GM21360 (cell line): ENCODE results near the gene MZT2A.
"Not testable (repeated sequence)": the region's sequence is repeated elsewhere in the genome, so short reads cannot be mapped to it uniquely, and the experiment has no call there.

ENCODE experiments used
- ATAC-seq: cut with Tn5 transposase; IDR thresholded peaks from one replicate; pipeline ENCODE4 v1.9.1; 2021; ENCODE audit warnings: mild to moderate bottlenecking, moderate library complexity; ENCODE audit not compliant: unreplicated experiment

The MZT2A gene

DNA sequence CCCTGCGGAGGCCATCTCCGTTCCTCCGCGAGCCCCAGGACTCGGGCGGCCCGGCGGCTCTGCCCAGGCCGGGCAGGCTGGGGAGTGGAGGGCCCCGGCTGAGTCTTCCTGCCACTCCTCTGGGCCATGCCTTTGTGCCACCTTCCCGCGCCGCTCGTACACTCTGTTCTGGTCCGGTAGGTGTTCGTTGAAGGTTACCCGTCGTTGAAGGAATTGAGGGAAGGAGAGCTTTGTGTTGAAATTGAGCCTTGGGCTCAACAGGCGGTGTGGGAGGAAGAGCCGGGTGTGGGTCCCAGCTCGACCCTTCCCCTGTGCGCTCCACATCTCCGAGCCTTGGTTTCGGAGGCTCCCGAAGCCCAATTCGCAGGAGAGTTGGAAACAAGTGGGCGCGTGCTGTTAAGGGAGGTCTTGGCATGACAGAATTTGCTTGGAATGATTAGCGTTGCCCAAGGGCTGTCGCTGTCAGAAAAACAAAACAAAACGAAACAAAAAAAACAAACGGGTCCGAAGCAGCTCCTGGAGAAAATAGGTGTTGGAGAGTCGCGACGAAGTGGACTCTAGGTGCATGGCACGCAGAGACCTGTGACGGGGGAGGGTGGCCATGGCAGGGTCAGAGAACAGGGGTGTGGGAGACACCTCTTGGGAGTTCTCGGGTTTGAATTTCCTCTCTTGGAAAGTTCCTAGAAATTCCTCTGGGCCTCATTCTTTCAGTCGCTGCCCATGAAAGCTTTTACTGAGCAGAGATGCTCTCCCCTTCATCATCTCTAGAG lies 1.2 kb upstream of the MZT2A start:
- ATAC-seq = peak; percentile 18

DNA sequence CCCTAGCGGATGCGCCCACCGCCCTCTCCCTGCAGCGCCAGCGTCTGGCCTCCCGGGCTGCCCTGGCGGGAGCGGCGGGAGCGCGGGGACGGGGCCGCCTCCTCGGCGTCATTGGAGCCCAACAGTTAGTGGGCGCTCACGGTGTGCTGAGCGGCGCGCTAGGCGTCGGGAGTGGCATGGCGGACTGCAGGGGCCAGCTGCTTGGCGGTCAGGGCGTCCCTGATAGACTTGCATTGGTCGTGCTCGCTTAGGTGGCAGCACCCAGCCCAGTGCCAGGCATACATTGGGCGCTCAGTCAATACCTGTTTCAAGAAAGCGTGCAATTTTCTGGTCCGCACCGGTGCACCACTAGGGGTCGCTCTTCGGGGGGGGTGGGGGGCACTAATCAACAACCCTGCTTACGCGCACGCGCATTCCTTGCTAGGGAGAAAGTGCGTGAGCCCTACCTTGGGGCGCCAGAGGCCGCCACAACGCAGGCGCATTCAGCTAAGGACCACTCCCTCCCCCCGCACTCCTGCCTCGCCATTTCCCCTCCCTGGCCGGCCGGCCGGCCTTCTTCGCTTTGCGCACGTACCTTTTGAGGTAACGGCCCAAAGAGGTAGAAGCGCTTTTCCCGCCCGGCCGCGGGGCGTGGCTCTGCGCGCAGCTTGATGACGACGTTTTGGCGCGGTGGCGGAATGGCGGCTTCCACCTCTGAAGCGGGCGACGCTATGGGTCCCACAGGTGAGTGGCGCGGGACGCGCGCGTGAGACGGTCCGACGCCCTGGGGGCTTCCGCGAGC lies 411 bp upstream of the MZT2A start:
- peak; percentile 72 for ATAC-seq

DNA sequence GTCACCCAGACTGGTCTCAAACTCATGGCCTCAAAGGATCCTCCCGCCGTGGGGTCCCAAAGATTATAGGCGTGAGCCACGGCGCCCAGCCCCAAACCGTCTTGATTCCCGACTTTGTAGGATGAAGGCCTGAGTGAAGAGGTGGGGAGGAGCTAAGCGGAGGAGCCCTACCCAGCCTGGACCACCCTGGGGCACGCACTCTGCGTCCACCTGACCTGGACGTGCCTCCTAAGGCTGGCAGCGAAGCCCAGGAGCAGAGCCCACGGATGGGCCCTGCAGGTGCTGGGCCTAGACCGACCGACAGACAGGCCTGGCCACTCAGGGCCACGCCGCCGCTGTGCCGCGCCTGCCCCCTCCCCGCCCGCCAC lies 744 bp downstream of the MZT2A start:
- ATAC-seq = not testable (repeated sequence)

DNA sequence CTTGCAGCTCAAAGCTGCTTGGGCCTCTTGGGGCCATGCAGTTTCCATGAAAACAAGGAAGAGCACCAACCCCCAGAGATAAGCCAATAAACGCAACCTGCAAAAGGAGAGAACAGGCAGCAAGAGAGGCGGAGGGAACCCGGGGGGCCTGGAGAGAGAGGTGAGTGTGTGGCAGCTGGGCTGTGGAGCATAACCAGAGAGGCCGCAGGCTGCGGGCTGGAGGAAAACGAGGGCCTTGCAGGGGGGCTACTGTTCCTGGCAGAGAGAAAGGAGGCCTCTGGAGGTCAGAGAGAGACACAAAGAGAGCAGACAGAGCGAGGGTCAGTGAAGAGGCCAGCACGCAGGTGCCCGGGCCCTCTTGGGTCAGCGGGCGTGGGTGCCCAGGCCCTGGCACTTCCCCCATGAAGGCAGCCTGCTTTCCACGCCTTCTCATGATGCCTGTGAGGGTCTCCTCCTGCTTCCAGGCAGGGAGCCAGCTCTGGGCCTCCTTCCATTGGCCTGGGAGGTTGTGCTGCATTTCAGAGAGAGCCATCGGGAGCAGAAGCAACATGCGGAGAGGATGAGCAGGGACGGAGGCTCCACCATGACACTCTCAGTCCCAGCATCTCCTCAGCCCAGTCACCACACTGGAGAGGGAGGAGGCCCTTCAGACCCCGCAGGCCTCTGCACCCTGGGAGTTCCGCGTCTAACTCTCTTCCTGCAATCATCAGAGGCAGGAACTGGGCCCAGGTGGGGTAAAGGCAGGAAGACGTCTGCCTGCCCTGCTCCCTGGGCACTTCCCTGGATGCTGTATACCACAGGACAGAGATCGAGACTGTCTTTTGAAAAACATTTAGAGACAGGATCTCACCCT lies 1.4 kb downstream of the MZT2A start:
- not testable (repeated sequence) for ATAC-seq

- no peak for ATAC-seq
These were observed 3.6 kb downstream of the MZT2A start for GRCh38 chr2:131488306-131489205.

GRCh38 chr2:131486201-131486902 lies 5.8 kb downstream of the MZT2A start:
- not testable (repeated sequence) for ATAC-seq

- not testable (repeated sequence) for ATAC-seq
These were observed 7.2 kb downstream of the MZT2A start for GRCh38 chr2:131484906-131485460.

DNA sequence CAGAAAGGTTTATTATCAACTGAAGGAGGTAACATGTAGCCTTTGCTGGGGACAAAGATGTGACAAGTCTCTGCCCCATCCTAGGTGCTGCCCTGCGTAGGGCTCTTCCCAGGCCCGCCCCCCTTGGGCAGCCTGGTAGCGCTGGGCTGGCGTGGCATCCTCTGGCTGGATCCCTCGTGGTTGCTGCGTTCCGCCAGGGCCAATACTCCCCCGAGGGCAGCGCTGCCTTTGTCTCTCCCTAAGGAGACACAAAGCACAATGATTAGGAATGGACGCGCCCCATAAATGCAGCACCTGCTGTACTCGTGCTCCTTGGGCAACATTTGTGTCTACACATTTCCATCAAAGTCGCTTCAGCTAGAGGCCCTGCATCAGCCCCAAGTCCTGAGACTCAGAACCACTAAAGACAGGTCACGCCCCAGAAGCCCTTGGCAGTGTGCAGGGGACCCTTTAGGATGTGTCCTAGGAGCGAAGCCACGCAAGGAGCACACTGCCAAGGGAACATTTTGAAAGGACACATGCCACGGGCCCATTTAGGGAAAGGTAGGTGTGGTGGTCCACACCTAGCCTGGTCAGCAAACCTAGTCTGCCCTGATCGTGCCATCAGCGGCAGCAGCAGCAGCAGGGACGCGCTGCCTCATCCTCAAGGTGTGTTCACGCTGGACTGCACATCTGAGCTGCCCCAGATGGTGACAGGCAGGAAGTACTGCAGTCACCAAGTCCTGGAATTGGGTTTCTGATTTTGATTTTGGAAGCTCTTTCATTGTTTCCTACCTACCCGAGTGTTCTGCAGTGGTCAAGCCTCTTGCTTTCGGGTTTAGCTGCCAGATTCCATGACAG lies 8.0 kb downstream of the MZT2A start:
- ATAC-seq = not testable (repeated sequence)

DNA sequence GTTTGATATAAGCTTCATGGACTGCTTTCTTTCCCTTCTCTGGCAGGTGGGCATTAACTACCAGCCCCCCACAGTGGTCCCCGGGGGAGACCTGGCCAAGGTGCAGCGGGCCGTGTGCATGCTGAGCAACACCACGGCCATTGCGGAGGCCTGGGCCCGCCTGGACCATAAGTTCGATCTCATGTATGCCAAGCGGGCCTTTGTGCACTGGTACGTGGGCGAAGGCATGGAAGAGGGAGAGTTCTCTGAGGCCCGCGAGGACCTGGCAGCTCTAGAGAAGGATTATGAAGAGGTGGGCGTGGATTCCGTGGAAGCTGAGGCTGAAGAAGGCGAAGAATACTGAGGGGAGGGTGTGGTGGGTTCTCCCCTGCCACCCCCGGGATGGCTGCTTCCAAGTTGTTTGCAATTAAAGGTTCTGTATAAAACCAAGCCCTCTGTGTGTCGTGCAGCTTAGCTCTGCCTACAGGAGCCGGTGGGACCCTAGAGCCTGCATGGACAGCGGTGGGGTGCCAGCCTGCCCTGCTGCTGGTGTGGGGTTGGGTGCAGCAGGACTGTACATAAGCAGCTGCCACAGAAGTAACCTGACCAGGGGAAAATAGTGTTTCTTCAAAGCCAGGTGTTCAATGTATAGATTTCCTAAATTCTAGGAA lies 9.6 kb downstream of the MZT2A start:
- not testable (repeated sequence) for ATAC-seq

DNA sequence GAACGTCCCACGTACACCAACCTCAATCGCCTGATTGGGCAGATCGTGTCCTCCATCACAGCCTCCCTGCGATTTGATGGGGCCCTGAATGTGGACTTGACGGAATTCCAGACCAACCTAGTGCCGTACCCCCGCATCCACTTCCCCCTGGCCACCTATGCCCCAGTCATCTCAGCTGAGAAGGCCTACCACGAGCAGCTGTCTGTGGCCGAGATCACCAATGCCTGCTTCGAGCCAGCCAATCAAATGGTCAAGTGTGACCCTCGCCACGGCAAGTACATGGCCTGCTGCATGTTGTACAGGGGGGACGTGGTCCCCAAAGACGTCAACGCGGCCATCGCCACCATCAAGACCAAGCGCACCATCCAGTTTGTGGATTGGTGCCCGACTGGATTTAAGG lies 11.8 kb downstream of the MZT2A start:
- ATAC-seq = not testable (repeated sequence)

DNA sequence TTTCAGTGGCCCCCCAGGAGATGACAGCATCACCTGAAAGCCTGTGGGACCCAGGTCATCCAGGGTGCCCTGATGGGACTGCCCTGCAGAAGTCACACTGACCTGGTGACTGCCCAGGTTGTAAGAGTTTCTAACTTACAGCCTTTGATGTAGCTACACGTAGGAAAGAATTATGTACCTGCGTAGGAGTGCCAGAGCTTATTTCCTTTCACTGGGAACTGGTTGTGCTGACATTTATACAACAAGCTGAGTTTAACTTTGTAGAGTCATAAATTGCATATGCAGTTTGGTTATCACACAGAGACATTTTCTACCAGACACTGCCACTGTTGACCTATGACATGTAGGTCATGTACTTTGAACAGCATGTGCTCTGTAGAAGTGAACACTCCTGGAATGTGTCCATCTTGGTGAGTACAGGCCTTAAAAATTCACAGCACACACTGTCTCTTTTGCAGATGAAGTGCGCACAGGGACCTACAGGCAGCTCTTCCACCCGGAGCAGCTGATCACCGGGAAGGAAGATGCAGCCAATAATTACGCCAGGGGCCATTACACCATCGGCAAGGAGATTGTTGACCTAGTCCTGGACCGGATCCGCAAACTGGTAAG lies 13.2 kb downstream of the MZT2A start:
- not testable (repeated sequence) for ATAC-seq

DNA sequence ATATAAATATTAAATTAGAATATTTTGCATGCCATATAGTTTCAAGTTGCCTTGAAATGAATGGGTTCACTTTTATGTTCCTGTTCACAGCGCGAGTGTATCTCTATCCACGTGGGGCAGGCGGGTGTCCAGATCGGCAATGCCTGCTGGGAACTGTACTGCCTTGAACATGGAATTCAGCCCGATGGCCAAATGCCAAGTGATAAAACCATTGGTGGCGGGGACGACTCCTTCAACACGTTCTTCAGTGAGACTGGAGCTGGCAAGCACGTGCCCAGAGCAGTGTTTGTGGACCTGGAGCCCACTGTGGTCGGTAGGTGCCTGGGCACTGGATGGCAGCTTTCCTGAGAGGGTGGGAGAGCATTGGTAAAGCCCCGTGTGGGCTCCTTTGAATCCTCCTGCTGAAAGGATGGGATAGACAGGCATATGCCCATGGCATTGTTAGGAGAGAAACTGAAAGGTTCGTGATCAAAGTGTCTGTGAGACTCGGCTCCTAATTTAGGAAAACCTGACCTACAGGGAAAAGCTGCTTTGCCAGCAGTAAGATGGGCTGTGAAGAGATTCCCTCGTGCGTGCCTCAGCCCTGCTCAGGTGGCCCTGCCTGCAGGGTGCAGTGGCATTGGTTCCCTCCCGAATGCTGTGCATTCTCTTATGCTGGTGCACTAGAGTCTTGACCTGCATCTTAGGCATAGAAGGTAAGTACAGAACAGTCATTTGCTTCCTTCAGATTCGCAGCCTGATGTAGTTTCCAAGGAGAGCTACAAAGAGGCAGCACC lies 13.9 kb downstream of the MZT2A start:
- not testable (repeated sequence) for ATAC-seq

DNA sequence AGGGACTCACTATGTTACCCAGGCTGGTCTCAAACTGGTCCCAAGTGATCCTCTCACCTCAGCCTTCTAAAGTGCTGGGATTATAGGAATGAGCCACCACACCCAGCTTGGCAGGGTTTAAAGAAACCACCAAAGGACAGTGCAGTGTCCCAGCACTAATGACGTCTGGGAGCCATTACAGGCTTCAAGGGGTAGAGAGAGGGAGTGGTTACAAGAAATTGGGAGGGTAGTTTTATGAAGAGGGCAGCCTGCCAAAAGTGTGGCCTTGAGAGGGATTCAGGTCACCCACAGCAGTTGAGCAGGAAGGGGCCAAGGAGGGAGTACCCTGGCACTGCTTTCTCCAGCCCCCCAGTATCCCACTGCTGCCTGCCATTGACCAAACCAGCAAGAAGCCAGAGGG lies 15.0 kb downstream of the MZT2A start:
- not testable (repeated sequence) for ATAC-seq

GRCh38 chr2:131476363-131476762 lies 15.8 kb downstream of the MZT2A start:
- not testable (repeated sequence) for ATAC-seq

DNA sequence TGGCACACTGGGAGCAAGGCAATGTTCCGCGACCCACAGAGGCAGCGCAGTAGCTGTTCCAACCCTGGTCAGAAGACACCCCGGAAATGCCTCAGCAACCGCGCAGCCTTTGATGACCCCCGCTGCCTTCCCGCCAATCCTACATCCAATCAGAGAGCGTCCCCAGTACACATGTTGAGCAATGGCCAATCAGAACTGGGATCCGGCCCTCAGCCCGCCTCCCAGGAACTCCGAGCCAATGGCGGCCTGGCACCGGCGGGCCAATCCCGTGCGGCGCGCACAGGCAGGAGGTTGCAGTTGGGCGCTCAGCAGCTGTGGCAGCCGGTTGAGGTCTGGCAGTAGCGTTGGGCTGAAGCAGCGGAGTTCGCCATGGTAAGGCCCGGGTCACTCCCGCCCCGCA lies 16.4 kb downstream of the MZT2A start, which contains the start of gene TUBA3D:
TUBA3D (plus strand) TSS at position 289 of the 400 bp plus-strand sequence; CDS start at position 370, 81 bp downstream.
- no peak for ATAC-seq

- ATAC-seq = not testable (repeated sequence)
These were observed 18.9 kb downstream of the MZT2A start for GRCh38 chr2:131473266-131473665.
